Spleen (tissue), 7 donors: ENCODE measurements around the gene GSG1L.
A peak's percentile ranks its signal among the peaks of the same experiment; 100 is the strongest.

Experiments
- CTCF ChIP-seq, 11 experiments: fragments of 200-600 bp in 7 of 11; fragments of 450-650 bp in 4 of 11; sonication (generic) in 4 of 11; IDR thresholded peaks in 8 of 11; conservative IDR thresholded peaks in 3 of 11; 1 replicate in 7 of 11; 2 replicates in 4 of 11; pipeline versions ENCODE4 v1.4.0 to v1.8.0; 2016 to 2021; ENCODE audit warnings: antibody characterized with exemption in 11 of 11, inconsistent platforms in 4 of 11, mild to moderate bottlenecking in 1 of 11
- POLR2A ChIP-seq, 3 donors: fragments of 450-650 bp; IDR thresholded peaks; one replicate each; pipeline ENCODE4 v1.5.1; 2017; ENCODE audit warnings: antibody characterized with exemption in 3 of 3, mild to moderate bottlenecking in 1 of 3
- POLR2AphosphoS5 ChIP-seq, 3 donors: sonication (generic); formaldehyde crosslinking; IDR thresholded peaks; one replicate each; pipeline ENCODE4 v1.5.1; 2017; ENCODE audit warnings: antibody characterized with exemption in 3 of 3
- donor health status: DM: no; HTN: no; CAD: no; lungs with moderate emphysema.
- donor health status: DM: no; HTN: no; CAD: no.
- donor health status: DM: no; HTN: no; CAD: no.

GRCh38 chr16:27867122-27868110 is 196.1 kb downstream of the GSG1L start:
- TF ChIP-seq POLR2AphosphoS5 (IDR thresholded peaks at IDR 0.05) (no peak), POLR2A (IDR thresholded peaks at IDR 0.05) (no peak), CTCF (IDR thresholded peaks at IDR 0.05 in 8 of 11, conservative IDR thresholded peaks at IDR 0.05 in 3 of 11) (peak in 8 of 11 experiments; percentile 21 to 59 (median 37))
